ENCODE data around the gene TEAD1.

The TEAD1 gene

GRCh38 chr11:12963051-12963450 is 288.8 kb downstream of the TEAD1 start:
- DNase-seq = no peak

- peak; percentile 37 for DNase-seq
These were observed 289.7 kb downstream of the TEAD1 start for GRCh38 chr11:12963792-12964536.

GRCh38 chr11:12964650-12965049 is 290.4 kb downstream of the TEAD1 start:
- no peak for DNase-seq

DNA sequence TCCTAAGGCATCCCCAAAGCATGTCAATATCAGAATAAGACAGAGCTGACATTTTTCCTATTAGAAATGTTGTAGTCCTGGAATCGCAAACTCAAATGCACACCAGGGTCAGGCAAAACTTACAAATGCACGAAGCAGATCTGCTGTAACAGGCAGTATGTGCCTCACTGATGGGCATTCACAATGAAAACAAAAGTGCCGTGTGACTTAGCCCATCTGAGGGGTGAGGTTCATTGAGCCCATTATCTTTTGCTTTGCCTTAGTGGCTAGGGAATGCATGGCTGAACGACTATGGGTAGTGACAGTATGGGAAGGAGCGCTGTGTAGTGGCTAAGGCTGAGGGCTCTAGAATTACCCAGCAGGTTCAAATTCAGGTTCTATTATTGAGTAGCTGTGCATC is 291.8 kb downstream of the TEAD1 start:
- no peak for DNase-seq

GRCh38 chr11:12968101-12968500 is 293.9 kb downstream of the TEAD1 start:
- no peak for DNase-seq

- no peak for DNase-seq
These were observed 294.6 kb downstream of the TEAD1 start for GRCh38 chr11:12968826-12969225.

GRCh38 chr11:12971955-12972354 is 297.7 kb downstream of the TEAD1 start:
- DNase-seq = no peak

GRCh38 chr11:12973528-12974181 is 299.4 kb downstream of the TEAD1 start:
- no peak for DNase-seq

- DNase-seq = no peak
These were observed 301.0 kb downstream of the TEAD1 start for GRCh38 chr11:12975195-12975594.

DNA sequence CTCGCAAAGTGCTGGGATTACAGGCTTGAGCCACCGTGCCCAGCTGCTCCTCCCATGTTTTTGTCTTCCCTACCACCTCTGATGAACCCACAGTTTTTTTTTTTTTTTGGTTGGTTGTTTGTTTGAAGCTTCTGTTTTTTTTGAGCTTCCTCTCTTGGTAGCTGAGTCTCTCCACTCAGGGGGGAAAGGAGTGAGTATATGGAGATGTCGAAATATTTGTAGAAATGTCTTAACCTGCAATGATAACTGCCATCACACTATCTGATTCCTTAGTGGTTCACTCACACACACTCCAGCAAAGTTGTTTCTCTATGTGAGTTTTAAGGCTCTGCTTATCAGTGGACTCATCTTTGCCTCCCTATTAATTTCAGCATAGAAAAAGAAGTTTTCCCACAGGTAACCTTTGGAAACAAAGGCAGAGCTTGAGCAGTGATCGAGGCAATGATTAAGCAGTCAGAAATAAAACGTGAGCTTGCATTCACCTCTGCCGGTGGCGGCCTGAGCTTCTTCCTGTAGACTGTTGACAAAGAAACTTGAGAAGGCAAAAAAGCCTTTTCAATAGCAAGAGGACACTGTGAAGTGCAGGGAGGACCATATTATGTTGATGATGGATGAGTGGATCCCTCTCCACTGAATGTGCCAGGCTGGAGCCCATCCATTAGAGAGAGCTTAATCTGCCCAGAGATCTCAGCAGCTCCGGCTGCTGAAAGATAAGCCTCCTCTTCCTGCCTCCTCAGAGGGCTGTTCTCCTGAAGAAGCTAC is 305.9 kb downstream of the TEAD1 start:
- DNase-seq = no peak

GRCh38 chr11:12981676-12982522 is 307.7 kb downstream of the TEAD1 start:
- DNase-seq = no peak

GRCh38 chr11:12983336-12983735 is 309.1 kb downstream of the TEAD1 start:
- no peak for DNase-seq

- DNase-seq = no peak
These were observed 312.1 kb downstream of the TEAD1 start for GRCh38 chr11:12986194-12986898.

DNA sequence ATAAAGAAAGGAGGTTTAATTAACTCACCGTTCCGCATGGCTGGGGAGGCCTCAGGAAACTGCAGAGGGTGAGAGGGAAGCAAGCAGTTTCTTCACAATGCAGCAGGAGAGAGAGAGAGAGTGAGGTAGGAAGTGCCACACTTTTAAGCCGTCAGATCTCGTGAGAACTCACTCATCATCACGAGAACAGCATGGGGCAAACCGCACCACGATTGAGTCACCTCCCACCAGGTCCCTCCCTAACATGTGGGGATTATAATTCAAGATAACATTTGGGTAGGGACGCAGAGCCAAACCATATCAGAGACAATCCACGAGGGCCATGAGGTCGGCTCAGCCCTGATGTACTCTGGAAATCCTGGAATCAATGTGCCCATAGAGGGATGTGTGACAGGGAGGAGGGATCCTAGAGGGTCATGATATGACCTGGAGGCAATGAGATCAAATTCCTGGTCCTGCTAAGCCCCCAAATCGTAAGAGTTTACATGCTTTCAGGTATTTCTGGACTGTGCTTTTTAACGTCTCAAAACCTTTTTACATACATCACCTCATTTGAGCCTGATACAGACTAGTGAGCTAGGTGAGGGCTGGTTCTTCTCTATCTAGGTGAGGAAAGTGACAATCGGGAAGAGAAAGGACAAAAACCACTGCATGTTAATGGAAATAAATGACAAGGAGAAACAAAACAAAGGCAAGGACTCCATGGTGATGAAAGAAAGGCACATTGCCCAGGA is 315.4 kb downstream of the TEAD1 start:
- no peak for DNase-seq

- no peak for DNase-seq
These were observed 315.9 kb downstream of the TEAD1 start for GRCh38 chr11:12990162-12990480.

DNA sequence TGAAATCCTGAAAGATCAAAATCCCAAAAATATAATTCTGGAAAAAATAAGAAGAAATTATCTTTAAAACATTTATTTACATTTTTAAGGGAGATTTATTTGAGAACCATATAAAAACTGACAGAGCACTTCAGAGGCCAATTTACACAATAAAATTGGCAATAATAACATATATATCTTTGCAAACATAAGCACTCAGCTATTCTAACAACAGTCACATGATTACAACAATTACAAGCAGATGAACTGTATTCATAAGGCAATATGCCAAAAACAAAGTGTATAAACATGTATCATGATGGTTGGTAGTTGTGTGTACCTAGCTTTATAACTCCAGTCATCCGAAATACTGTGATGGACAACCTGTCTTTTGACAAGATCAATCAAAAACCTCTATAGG is 317.2 kb downstream of the TEAD1 start:
- no peak for DNase-seq

DNA sequence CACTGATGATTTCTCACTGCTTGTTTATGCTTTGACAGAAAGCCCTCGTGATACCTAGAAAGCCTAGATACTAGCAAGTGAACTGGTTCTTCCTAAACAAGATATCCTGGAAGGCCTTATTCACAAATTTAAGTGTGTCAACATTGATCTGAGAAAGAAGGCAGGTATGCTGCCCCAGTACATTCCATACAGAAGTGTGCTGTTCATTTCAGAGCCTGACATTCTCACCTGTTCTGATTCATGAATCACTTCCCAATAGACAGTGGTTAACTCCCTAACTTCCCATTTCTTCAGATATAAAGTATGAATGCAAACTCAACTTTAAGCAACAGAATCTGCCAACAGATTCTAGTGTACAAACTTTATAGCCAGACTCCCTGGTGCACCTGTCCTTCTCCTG is 319.4 kb downstream of the TEAD1 start:
- no peak for DNase-seq
